ENCODE data around the gene B3GNT2.

GRCh38 chr2:62185475-62186155 lies 10.3 kb upstream of the B3GNT2 start:
- TF ChIP-seq CTCF (IDR thresholded peaks at IDR 0.05) = no peak
- TF ChIP-seq POLR2A (IDR thresholded peaks at IDR 0.05) = no peak
